ENCODE results near the gene CFAP77. TPM values are rescaled to one million over a fixed set of nuclear protein-coding genes. Genes with fewer than 3 reads are reported as not detected.

Gene CFAP77
- polyA plus RNA-seq, 3 donors, result not detected

- DNase-seq, result peak in 2 of 3 donors; percentile 2 to 42
- 6% methylated on average over 36 of the region's 42 CpGs for WGBS (ENCODE audit: insufficient coverage)
Measured at GRCh38 chr9:132585954-132586829, 176.2 kb downstream of the CFAP77 start.

More at GRCh38 chr9:132585954-132586829, 176.2 kb downstream of the CFAP77 start:
- Histone ChIP-seq H3K4me3 (replicated peaks in 1 of 3; ENCODE audit: low read depth in 2 of 3, low read length in 3 of 3) (no peak overlapping the region), H3K4me2 (replicated peaks; ENCODE audit: extremely low read depth, low read length, poor library complexity, severe bottlenecking) (no peak overlapping the region), H3K9me3 (replicated peaks in 1 of 2; ENCODE audit: control insufficient read depth in 1 of 2, insufficient read depth in 1 of 2, low read length in 2 of 2) (peaks cover 0 to 45% of the 10 kb centered on the region in 2 donors), H3K9ac (ENCODE audit: insufficient read depth, low read length, poor library complexity, severe bottlenecking) (no peak overlapping the region), H2AFZ (ENCODE audit: insufficient read depth, low read depth, low read length, poor library complexity, severe bottlenecking) (no peak overlapping the region), H3K4me1 (ENCODE audit: control insufficient read depth in 1 of 2, insufficient read depth in 2 of 2, low read length in 2 of 2) (peaks cover 5 to 6% of the 10 kb centered on the region in 2 donors), H3K36me3 (replicated peaks in 1 of 2; ENCODE audit: control insufficient read depth in 1 of 2, insufficient read depth in 2 of 2, low read length in 2 of 2) (no peaks in the 10 kb centered on the region), H4K20me1 (ENCODE audit: insufficient read depth, low read length) (no peaks in the 10 kb centered on the region), H3K27ac (ENCODE audit: low read depth in 1 of 2, low read length in 2 of 2) (no peak overlapping the region), H3K79me2 (ENCODE audit: insufficient read depth, low read length) (no peaks in the 10 kb centered on the region), H3K27me3 (ENCODE audit: control insufficient read depth in 2 of 2, insufficient read depth in 2 of 2, low read length in 2 of 2) (peaks cover 80 to 96% of the 10 kb centered on the region in 2 donors)
- H3K27ac Mint-ChIP-seq, result peak overlapping the region in 1 of 7 donors; percentile 33
- H3K36me3 Mint-ChIP-seq, result peaks cover 2 to 8% of the 10 kb centered on the region in 2 donors
- no peak for TF ChIP-seq CTCF (IDR thresholded peaks at IDR 0.05)
- H3K4me3 Mint-ChIP-seq, result peak overlapping the region in 1 of 2 donors; percentile 62
- peaks cover 0 to 42% (median 9%) of the 10 kb centered on the region in 7 donors for H3K9me3 Mint-ChIP-seq
- intact Hi-C loops (cut with micrococcal nuclease), result no loop called here
- peaks cover 91 to 98% (median 92%) of the 10 kb centered on the region in 3 donors for H3K27me3 Mint-ChIP-seq (ENCODE audit: low read depth in 3 of 3)
- peaks cover 16% of the 10 kb centered on the region for H3K4me1 Mint-ChIP-seq
